Measurements from ENCODE around the gene ZRSR2. TPM values are rescaled to one million over a fixed set of nuclear protein-coding genes. Genes with fewer than 3 reads are reported as not detected.

ZRSR2 gene
- polyA plus RNA-seq, 1 of the 3 experiments (the other 2 are of a cell fraction): 14.3 TPM

- TF ChIP-seq, protein P1, sequence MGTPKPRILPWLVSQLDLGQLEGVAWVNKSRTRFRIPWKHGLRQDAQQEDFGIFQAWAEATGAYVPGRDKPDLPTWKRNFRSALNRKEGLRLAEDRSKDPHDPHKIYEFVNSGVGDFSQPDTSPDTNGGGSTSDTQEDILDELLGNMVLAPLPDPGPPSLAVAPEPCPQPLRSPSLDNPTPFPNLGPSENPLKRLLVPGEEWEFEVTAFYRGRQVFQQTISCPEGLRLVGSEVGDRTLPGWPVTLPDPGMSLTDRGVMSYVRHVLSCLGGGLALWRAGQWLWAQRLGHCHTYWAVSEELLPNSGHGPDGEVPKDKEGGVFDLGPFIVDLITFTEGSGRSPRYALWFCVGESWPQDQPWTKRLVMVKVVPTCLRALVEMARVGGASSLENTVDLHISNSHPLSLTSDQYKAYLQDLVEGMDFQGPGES (IDR thresholded peaks at IDR 0.05; ENCODE audit: low read depth, low read length): no peak
- TF ChIP-seq EZH2phosphoT487 (IDR thresholded peaks at IDR 0.05; ENCODE audit: borderline replicate concordance, low read depth): no peak
- TF ChIP-seq SMC3 (IDR thresholded peaks at IDR 0.05; ENCODE audit: low read depth, low read length): no peak
- no peak for TF ChIP-seq ZBTB33 (IDR thresholded peaks at IDR 0.05; ENCODE audit: borderline replicate concordance, low read depth)
Observed at GRCh38 chrX:15744181-15744867, 46.0 kb upstream of the ZRSR2 start (continued).

- Histone ChIP-seq H3K4me3 (ENCODE audit: low read depth in 2 of 2, low read length in 1 of 2) (no peak overlapping the region), H3K79me2 (ENCODE audit: insufficient read depth) (no peaks in the 10 kb centered on the region), H3K9me3 (no peaks in the 10 kb centered on the region), H3K27ac (ENCODE audit: low read depth in 2 of 2, low read length in 1 of 2) (no peak overlapping the region), H3K4me2 (no peak overlapping the region), H3K9me2 (no peaks in the 10 kb centered on the region), H3K4me1 (ENCODE audit: control insufficient read depth in 1 of 2, insufficient read depth in 2 of 2, low read depth in 1 of 2, low read length in 1 of 2) (no peaks in the 10 kb centered on the region; a peak in 2 of 4 replicates), H3K9ac (no peak overlapping the region), H3F3A (replicated peaks; ENCODE audit: insufficient read depth) (no peaks in the 10 kb centered on the region), H2AFZ (ENCODE audit: low read depth) (no peak overlapping the region), H3K36me3 (replicated peaks in 1 of 2; ENCODE audit: control insufficient read depth in 1 of 2, insufficient read depth in 2 of 2, low read length in 1 of 2) (peaks cover 0 to 3% of the 10 kb centered on the region in 2 experiments), H4K20me1 (ENCODE audit: insufficient read depth) (no peaks in the 10 kb centered on the region), H3K27me3 (ENCODE audit: insufficient read depth) (no peaks in the 10 kb centered on the region)
- 96% methylated on average over 4 of the region's 4 CpGs for WGBS (ENCODE audit: low lambda C conversion rate)
- TF ChIP-seq, protein P2, sequence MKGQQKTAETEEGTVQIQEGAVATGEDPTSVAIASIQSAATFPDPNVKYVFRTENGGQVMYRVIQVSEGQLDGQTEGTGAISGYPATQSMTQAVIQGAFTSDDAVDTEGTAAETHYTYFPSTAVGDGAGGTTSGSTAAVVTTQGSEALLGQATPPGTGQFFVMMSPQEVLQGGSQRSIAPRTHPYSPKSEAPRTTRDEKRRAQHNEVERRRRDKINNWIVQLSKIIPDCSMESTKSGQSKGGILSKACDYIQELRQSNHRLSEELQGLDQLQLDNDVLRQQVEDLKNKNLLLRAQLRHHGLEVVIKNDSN (IDR thresholded peaks at IDR 0.05; ENCODE audit: borderline replicate concordance, low read depth): no peak
- TF ChIP-seq GATA2 (CRISPR knock-in tag; IDR thresholded peaks at IDR 0.05) (no peak), ELF1 (IDR thresholded peaks at IDR 0.05) (no peak), FOSL2 (IDR thresholded peaks at IDR 0.05; ENCODE audit: borderline replicate concordance, low read depth) (no peak), TAF1 (IDR thresholded peaks at IDR 0.05; ENCODE audit: borderline replicate concordance, low read depth, low read length) (no peak), RCOR1 (IDR thresholded peaks at IDR 0.05; ENCODE audit: low read length) (no peak), CHD2 (IDR thresholded peaks at IDR 0.05; ENCODE audit: low read length, partially characterized antibody) (no peak), REST (IDR thresholded peaks at IDR 0.05; ENCODE audit: low read depth, low read length) (no peak), FOXJ3 (CRISPR knock-in tag; IDR thresholded peaks at IDR 0.05) (no peak), NRF1 (IDR thresholded peaks at IDR 0.05; ENCODE audit: low read depth, low read length) (no peak), EP300 (IDR thresholded peaks at IDR 0.05; ENCODE audit: borderline replicate concordance in 1 of 2, low read depth in 1 of 2, low read length in 1 of 2) (no peak), FOXM1 (IDR thresholded peaks at IDR 0.05; ENCODE audit: low read depth) (no peak), JUND (IDR thresholded peaks at IDR 0.05) (no peak)
- TF ChIP-seq, protein P3, sequence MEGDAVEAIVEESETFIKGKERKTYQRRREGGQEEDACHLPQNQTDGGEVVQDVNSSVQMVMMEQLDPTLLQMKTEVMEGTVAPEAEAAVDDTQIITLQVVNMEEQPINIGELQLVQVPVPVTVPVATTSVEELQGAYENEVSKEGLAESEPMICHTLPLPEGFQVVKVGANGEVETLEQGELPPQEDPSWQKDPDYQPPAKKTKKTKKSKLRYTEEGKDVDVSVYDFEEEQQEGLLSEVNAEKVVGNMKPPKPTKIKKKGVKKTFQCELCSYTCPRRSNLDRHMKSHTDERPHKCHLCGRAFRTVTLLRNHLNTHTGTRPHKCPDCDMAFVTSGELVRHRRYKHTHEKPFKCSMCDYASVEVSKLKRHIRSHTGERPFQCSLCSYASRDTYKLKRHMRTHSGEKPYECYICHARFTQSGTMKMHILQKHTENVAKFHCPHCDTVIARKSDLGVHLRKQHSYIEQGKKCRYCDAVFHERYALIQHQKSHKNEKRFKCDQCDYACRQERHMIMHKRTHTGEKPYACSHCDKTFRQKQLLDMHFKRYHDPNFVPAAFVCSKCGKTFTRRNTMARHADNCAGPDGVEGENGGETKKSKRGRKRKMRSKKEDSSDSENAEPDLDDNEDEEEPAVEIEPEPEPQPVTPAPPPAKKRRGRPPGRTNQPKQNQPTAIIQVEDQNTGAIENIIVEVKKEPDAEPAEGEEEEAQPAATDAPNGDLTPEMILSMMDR (IDR thresholded peaks at IDR 0.05): no peak
- TF ChIP-seq, protein P1 (IDR thresholded peaks at IDR 0.05; ENCODE audit: low read depth, low read length): no peak
- no peak for DNase-seq
- POLR2A ChIA-PET: no interaction called here
- CTCF ChIA-PET: no interaction called here
Observed at GRCh38 chrX:15745179-15745578, 45.1 kb upstream of the ZRSR2 start.
